IMR-90 (cell line): ENCODE data around the gene MZT2A.
"Not testable (repeated sequence)": the region's sequence is repeated elsewhere in the genome, so short reads cannot be mapped to it uniquely, and the experiment has no call there.

ENCODE experiments used
- BHLHE40 ChIP-seq: fragments of 150-350 bp; IDR thresholded peaks from 2 replicates; pipeline ENCODE4 v1.6.1; 2016; ENCODE audit warnings: mild to moderate bottlenecking, low read depth, low read length
- CHD1 ChIP-seq: IDR thresholded peaks from 2 replicates; pipeline ENCODE4 v1.6.1; 2012; ENCODE audit warnings: low read depth, low read length, improper control_type of control experiment
- FOS ChIP-seq: fragments of 150-350 bp; IDR thresholded peaks from 2 replicates; pipeline ENCODE4 v1.6.1; 2016; ENCODE audit warnings: low read depth, low read length
- MAFK ChIP-seq: IDR thresholded peaks from 2 replicates; pipeline ENCODE4 v1.6.1; 2012; ENCODE audit warnings: low read depth, low read length, improper control_type of control experiment
- POLR2A ChIP-seq: IDR thresholded peaks from 2 replicates; pipeline ENCODE4 v1.6.1; 2012; ENCODE audit warnings: mild to moderate bottlenecking, low read depth, low read length
- RAD21 ChIP-seq: IDR thresholded peaks from 2 replicates; pipeline ENCODE4 v1.6.1; 2012; ENCODE audit warnings: low read length, improper control_type of control experiment
- TF ChIP-seq, protein P1 (sequence below): conservative IDR thresholded peaks from 2 replicates; pipeline ENCODE4 v1.5.1; 2012; ENCODE audit warnings: mild to moderate bottlenecking, low read depth, low read length, improper control_type of control experiment

DNA sequence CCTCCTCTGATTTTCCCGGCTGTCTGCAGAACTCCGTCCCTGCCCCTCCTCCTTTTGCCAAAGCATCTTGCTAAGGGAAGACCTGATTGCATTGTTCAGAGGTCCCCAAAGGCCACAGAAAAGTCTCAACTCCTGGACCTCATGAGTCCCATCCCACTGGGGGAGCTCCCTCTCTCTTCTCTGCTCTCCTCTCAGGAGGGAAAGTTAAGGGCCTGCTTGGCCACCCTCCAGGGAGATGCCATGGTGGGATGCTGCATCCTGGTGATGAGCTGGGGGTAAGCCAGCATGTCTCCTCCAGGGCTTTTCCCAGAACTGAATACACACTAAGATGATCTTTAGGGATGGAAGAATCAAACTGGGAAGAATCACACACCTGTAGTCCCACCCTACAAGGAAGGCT, 18.9 kb downstream of the MZT2A start:
- not testable (repeated sequence) for TF ChIP-seq CHD1, POLR2A, BHLHE40, RAD21, FOS, MAFK
- TF ChIP-seq, protein P1, sequence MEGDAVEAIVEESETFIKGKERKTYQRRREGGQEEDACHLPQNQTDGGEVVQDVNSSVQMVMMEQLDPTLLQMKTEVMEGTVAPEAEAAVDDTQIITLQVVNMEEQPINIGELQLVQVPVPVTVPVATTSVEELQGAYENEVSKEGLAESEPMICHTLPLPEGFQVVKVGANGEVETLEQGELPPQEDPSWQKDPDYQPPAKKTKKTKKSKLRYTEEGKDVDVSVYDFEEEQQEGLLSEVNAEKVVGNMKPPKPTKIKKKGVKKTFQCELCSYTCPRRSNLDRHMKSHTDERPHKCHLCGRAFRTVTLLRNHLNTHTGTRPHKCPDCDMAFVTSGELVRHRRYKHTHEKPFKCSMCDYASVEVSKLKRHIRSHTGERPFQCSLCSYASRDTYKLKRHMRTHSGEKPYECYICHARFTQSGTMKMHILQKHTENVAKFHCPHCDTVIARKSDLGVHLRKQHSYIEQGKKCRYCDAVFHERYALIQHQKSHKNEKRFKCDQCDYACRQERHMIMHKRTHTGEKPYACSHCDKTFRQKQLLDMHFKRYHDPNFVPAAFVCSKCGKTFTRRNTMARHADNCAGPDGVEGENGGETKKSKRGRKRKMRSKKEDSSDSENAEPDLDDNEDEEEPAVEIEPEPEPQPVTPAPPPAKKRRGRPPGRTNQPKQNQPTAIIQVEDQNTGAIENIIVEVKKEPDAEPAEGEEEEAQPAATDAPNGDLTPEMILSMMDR: not testable (repeated sequence)
